Uterus (tissue), 2 donors: Measurements from ENCODE around the gene MOB3B.

Experiments
- CTCF ChIP-seq, 4 experiments: fragments of 200-600 bp in 2 of 4; fragments of 450-650 bp in 2 of 4; sonication (generic) in 2 of 4; IDR thresholded peaks; one replicate each; pipeline ENCODE4 v1.5.1; 2016 to 2019; ENCODE audit warnings: antibody characterized with exemption in 4 of 4, mild to moderate bottlenecking in 2 of 4, moderate library complexity in 1 of 4
- POLR2A ChIP-seq, 2 donors: fragments of 450-650 bp; IDR thresholded peaks; one replicate each; pipeline ENCODE4 v1.6.1; 2016; ENCODE audit warnings: antibody characterized with exemption in 2 of 2, mild to moderate bottlenecking in 1 of 2, moderate library complexity in 1 of 2

DNA sequence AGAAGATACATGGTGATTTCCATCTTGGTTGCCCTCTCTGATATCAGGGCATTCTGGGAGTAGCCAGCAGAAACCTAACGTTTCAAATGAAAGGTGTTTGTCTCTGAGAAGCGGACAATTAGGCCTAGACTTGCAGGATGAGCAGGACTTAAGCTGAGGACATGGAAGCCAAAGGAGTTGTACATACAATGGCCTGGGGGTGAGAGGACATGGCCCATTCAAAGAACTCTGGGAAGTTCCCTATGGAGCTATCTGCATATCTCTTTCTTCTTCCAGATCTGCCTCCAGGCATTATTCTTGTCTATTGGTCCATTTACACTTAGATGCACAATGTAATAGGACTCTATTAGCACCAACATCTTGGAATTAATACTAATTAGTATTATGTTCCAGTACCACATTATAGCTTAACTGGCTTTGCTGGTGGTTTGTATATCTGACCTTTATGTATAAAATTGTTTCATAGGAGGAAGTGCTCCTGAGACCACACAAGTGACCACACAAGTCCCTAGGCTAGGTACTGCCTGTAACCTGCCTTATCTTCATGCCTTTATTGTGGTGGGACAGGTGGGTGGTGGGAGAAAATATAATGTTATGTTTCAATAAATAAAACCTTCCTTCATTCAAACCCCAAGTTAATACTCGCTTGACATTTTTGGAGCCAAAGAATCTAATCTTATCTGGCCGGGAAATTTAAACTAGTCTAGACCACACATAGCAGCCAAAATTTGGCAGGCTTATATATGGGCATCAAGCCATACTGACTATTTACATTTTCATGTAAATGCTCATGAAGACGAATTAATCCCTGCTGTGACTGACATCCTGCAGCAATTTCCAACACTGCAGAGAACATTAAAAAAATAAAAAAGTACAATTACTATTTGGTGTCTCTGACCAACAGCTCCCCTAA is 180.6 kb downstream of the MOB3B start:
- TF ChIP-seq CTCF (IDR thresholded peaks at IDR 0.05), result no peak
- no peak for TF ChIP-seq POLR2A (IDR thresholded peaks at IDR 0.05)
